Activated T-cell treated with anti-CD3 and anti-CD28 coated beads for 48 hours (primary cell): ENCODE measurements around the gene FERMT1.
"Not testable (repeated sequence)": the region's sequence is repeated elsewhere in the genome, so short reads cannot be mapped to it uniquely, and the experiment has no call there.

ENCODE experiments used
- DNase-seq: peaks from one replicate; pipeline ENCODE4 v3.0.0-alpha.2; 2020; ENCODE audit warnings: low read depth

The FERMT1 gene

DNA sequence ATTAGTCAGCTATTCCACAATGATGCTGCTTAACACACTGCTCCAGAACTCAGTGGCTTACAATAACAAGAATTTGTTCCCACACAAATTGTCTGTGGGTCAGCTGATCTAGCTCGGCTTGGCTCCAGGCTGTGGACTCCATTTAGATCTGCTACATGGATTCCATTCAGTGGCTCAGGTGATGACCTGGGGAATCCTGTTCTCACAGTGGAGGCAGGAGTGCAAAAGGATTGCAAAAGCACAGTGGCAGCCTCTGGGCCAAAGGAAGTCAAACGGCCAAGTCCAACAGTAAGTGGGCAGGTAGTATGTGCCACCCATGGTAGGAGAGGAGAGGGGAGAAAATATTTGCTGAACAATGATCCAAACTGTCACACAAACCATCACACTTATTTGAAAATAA, 53.2 kb downstream of the FERMT1 start:
- DNase-seq, result no peak

DNA sequence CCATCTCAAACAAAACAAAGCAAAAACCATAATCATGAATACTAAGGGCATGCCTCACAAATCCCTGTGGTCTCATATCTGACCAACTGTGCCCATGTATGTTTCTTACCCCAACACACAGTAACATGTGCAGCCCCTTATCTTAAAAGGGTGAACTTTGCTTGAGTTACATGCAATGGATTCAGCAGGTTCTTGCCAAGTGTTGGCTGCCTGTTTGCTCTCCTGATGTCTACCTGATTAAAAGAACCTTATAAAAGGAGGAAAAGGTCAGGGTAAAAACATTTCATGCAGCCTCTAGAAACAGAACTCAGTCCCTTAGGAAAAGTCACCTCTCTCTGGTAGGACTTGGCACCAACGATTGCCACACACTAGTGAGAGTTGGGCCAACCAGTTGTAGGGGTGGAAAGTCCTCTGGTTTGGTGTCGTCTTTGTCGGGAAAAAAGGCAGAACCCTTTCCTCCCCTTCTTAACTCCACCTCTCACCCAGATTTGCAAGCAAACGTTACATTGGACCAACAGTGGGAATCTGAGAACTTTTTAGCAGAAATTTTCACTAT, 55.0 kb downstream of the FERMT1 start:
- no peak for DNase-seq

- no peak for DNase-seq
Measured at GRCh38 chr20:6066582-6066981, 56.2 kb downstream of the FERMT1 start.

- DNase-seq, result no peak
Measured at GRCh38 chr20:6061544-6061943, 61.3 kb downstream of the FERMT1 start.

GRCh38 chr20:6060213-6060612, 62.6 kb downstream of the FERMT1 start:
- no peak for DNase-seq

GRCh38 chr20:6058684-6059295, 64.0 kb downstream of the FERMT1 start:
- no peak for DNase-seq

DNA sequence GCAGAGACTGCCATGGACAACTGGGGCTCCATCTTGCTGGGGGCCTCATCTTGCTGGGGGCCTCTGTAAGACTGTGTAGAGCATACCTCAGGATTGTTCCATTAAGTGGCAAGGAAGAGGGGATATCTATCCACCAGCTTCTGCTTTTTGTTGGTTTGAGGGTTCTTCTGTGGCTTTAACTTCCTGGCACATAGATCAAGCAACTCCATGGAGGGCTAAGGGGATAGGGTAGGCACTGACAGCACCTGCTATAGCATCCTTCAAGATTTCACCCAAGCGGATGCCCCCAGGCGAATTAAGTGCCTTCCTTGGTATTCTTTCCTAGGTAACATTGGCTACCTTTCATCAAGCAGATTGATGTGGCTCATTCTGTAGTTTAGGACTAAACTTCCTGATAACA, 65.1 kb downstream of the FERMT1 start:
- no peak for DNase-seq

DNA sequence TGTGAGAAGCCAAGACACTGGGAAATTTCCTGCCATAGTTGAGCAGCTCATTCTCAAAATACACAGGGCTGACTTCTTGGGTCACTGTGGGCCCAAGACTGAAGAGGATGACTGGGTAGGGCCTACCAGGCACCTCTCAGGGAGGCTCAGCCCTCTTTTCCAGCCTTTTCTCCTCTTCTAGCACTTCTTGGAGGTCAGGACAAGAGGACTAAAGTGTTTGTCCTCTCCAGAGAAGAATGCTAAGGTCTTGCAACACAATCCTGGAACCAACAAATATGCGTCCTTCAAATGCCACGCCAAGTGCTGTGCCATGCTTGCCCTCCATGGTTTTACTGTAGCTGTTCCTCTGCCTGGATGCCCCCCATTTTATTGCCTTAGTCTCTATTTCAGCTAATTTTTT, 65.7 kb downstream of the FERMT1 start:
- no peak for DNase-seq

DNA sequence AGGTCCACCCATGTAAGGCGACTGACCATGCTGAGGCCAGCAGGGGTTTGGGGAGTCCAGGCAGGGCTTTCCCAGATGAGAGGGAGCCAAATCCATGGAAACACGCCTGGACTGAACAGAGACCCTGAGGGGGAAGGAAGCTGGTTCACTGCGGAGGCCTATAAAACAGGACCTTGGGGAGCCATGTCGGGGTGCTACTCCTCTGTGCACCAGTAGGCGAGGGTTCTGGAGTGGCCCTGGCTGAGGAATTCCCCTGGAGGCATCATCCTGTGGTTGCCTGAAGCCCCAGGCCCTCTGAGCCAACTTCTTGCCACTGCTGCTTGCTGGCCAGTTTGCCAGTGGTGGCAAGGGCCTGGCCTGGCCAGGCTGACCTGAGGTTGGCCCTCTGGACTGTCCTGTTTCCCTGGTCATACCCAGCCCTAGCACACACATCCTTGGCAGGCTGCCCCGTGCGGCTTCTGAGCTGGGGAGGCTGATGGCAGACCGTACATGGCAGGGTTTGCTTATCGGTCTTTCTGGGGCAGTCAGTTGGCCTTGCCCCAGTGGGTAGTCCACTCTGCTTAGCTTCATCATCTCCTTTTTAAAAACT, 66.8 kb downstream of the FERMT1 start:
- no peak for DNase-seq

- DNase-seq, result no peak
Measured at GRCh38 chr20:6055161-6055783, 67.6 kb downstream of the FERMT1 start.

- DNase-seq, result not testable (repeated sequence)
Measured at GRCh38 chr20:6054689-6055051, 68.2 kb downstream of the FERMT1 start.

DNA sequence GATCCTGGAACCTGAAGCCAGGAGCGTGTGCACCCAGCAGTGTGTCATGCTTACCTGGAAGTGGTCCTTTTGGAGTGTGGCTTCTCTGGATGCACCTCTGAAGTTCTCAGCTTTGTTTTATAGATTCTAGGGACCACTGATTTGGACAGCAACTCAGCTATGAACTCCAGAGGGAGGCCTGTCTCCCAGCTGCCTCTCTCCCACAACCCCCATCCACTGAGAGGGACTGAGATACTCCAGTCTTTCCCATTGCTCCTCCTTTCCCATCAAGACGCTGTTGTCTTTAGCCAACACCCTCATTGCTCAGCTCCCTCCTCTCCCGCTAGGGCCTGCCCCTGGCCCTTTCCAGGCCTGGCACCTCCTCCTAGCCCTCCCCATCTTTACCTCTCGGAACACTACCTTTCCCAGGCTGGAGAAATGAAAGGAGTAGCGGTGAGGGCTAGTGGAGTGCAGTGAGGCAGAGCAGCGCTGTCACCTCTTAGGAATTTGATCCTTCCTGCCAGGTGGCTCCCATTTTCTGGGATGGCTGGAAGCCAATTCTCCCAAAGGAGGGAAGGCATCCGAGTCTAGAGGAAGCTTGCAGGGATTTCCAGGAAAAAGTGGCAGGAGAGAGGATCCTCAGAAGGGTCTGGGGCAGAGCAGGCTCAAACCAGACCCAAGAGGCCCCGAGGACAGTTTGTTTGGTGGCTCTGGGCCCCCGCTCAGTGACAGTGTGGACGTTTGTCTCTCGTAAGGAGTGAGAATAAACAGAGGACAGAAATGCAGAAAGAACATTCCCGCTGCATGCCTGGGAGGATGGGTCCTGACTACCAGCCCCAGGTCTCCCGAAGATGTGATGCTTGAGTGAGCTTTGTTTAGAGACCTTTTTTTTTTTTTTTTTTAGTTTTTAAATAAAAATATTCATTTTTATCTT, 68.8 kb downstream of the FERMT1 start, which contains the start of gene LRRN4:
TSS of gene LRRN4 (minus strand) at position 285 of the 913 bp plus-strand sequence. CDS start 1,261 bp downstream, outside the sequence.
- no peak for DNase-seq

GRCh38 chr20:6053064-6053775, 69.6 kb downstream of the FERMT1 start:
- DNase-seq, result no peak

- no peak for DNase-seq
Measured at GRCh38 chr20:6051505-6051904, 71.3 kb downstream of the FERMT1 start.

DNA sequence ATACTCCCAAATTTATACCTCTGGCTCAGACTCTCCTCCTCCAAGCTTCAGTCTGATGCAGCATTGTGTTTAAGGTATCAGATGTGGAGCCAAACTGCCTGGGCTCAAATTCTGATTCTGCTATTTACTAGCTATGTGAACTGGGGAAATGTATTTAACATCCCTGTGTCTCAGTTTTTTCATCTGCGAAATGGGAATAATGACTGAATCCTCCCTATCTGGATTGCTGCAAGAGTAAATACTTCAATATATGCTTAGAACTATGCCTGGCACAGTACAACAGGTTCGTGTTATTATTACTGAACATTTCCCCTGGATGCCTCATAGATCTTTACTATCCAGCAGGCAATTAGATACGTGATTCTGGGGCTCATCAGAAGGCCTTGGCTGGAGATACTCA, 74.4 kb downstream of the FERMT1 start:
- no peak for DNase-seq

DNA sequence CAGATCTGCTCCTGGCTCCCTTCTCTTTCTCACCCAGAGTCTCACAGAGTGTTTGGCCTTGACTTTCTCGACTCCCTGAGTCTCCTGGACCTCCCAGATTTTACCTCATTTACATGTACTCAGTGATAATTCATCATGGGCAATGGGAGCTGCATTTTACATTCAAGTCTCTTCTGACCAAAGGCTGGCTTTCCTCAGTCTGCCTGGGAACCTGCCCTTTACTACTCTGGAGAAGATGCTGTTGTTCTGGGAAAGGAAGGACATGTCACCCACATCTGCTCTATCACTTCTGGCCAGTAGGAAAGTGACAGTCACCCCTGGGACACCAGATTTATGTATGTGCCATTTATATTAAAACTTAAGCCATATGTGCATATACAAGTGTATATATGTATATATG, 76.4 kb downstream of the FERMT1 start:
- no peak for DNase-seq

GRCh38 chr20:6045566-6045965, 77.3 kb downstream of the FERMT1 start:
- DNase-seq, result no peak

DNA sequence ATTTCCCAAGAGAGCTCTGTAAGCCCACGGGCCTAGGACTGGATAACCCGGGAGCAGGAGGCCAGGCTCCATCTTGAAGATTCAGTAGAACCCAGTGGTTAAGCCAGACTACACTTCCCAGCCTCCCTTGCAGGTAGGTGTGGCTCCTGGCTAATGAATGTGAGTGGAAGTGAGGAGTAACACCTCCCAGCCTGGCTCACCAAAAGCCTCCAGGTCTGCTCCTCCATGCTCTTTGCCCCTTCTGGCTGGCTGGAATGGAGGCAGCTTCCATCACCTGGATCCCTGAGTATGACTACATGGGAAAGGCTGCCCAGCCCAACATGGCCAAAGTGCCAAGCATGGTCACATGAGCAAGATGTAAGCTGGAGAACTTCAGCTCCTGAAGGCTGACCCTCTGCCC, 78.7 kb downstream of the FERMT1 start:
- DNase-seq, result no peak

GRCh38 chr20:6041808-6042265, 81.0 kb downstream of the FERMT1 start:
- no peak for DNase-seq

GRCh38 chr20:6040958-6041807, 81.6 kb downstream of the FERMT1 start:
- DNase-seq, result no peak

- DNase-seq, result no peak
Measured at GRCh38 chr20:6040540-6040939, 82.3 kb downstream of the FERMT1 start.
